GM21515 (cell line): ENCODE measurements around the gene TNRC6C.
"Not testable (repeated sequence)": the region's sequence is repeated elsewhere in the genome, so short reads cannot be mapped to it uniquely, and the experiment has no call there.

Experiments
- ATAC-seq: cut with Tn5 transposase; IDR thresholded peaks from one replicate; pipeline ENCODE4 v1.9.1; 2021; ENCODE audit not compliant: unreplicated experiment

Gene TNRC6C

GRCh38 chr17:78042542-78042941, 84.0 kb downstream of the TNRC6C start:
- ATAC-seq: no peak

- ATAC-seq: no peak
These were observed 84.5 kb downstream of the TNRC6C start for GRCh38 chr17:78043031-78043430.

- ATAC-seq: no peak
These were observed 85.9 kb downstream of the TNRC6C start for GRCh38 chr17:78044280-78044835.

- ATAC-seq: no peak
These were observed 86.8 kb downstream of the TNRC6C start for GRCh38 chr17:78045316-78045715.

DNA sequence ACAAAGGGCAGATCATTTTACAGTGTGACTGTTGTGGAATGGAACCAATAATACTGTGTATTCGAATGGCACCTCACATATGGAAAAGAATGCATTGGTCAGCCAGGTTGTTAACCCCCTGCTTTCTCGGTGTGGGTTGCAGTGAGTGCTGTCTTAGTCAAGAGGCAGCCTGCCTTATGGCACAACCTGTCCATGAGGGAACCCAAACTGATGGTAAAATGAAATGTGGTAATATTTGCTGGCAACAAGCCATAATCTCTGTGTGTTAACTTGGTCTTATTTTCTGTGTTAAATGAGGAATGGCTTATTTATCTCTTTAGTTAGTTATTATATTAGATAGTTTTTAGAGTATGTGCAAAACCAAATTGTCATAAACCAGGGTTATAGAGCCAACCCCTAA, 88.4 kb downstream of the TNRC6C start:
- no peak for ATAC-seq

DNA sequence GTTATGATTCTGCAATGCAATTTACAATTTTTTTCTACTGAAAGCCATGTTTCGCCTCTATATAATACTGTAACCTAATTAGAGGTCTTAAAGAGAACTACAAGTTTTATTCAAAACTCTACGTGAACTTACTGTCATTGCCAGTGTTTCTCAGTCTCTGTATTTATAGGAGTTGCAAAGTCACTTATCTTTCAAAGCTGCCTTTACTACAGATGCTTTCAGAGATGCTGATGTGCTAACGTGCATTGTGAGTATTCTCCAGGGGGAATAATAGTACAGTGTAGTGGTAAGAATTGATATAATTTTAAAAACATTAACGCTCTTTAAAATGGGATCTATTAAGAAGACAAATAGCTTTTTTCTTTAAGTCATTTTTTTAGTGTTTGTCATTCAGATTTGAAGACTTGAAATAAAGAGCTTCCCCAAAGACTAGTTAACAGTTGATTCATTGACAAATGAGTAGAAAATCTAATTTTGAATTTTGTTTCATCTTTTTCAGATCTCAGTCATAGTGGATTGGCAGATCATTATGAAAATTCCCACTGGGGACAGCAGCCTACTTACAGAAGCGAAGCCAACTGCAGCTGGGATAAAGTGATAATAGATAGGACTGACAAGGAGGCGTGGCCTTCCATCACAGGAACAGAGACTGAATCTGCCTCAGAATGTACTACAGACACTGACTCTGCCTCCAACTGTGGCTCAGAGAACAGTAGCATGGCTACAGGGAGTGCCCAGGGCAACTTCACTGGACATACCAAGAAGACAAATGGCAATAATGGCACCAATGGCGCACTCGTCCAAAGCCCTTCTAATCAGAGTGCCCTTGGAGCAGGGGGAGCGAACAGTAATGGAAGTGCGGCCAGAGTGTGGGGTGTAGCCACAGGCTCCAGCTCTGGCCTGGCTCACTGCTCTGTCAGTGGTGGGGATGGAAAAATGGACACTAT, 90.1 kb downstream of the TNRC6C start:
- no peak for ATAC-seq

- no peak for ATAC-seq
These were observed 91.1 kb downstream of the TNRC6C start for GRCh38 chr17:78049609-78050008.

GRCh38 chr17:78051186-78051972, 92.9 kb downstream of the TNRC6C start:
- no peak for ATAC-seq

DNA sequence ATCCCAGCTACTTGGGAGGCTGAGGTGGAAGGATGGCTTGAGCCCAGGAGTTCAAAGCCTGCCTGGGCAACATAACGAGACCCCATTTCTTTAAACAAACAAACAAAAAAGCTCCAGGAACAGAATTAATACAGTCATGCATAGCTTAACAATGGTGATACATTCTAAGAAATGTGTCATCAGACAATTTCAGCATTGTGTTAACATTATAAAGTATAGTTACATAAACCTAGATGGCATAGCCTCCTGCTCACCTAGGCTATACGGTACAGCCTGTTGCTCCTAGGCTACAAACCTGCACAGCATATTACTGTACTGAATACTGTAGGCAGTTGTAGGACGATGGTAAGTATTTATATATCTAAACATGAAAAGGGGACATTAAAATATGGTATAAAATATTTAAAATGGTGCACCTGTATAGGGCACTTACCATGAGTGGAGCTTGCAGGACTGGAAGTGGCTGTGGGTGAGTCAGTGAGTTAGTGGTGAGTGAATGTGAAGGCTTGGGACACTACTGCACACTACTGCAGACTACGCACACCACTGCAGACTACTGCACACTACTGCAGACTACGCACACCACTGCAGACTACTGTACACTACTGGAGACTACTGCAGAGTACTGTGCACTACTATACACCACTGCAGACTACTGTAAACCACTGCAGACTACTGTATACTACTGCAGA, 95.4 kb downstream of the TNRC6C start:
- ATAC-seq: no peak

DNA sequence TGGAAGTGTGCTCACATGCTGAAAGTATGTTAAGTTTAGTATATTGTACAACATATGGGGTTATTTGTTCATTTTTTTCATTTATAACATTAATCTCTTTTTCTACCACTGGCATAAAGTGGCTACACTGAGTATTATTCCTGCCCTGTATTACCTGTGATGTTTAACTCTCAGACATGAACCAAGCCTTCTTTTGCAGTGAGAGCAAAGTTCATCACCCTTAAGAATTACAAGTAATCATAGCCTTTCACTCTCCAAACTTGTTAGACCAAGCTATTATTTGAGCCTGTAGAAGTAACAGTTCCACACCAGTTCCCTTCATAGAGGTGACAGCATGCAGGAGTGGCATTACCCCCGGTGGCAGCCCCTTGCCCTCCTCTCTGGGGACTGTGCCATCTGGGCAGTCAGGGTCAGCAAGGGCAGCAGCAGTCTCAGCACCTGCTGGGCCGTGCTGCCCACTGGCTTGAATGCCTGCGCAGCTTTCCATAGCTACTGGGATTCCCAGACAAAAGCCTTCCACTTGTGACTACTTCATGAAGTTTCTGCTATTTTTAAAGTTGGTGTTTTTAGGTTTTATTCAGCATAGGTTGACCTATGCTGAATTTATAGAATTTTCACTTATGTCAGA, 98.7 kb downstream of the TNRC6C start:
- ATAC-seq: no peak

DNA sequence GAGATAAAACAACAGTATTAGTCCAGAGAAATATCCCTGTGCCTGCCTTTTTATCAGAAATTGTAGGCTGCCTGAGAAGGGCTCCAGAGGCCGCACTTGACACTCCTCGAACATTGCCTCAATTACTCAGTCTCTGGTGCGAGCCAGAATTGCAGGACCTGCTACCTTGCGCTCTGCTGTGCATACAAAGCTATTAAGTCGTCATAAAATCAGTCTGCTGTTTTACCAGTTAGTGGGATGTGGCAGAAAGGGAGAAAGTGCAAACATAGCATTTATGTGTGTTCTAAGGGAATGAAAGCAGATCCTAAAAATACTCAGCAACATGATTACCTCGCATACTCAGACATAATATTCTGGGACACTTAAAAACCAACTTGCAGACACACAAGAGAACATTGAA, 99.5 kb downstream of the TNRC6C start:
- ATAC-seq: no peak

DNA sequence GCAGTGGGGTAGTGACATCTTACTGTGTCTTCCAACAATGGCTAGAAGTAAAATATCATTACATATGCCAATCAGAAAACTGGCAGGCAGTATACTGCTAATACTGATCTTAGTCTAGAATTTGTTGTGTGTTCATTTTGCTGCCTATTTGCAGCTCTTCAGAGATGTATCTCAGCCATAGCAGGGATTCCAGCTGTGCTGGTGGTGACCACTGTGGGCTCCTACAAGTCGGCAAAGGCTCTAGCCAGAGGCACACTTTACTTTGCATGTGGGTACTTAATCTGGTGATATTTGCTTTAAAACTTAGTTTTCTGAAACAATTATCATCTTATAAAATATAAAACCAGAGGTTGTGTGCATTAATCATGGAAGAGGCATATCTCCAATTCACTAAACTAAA, 100.1 kb downstream of the TNRC6C start:
- ATAC-seq: no peak

- no peak for ATAC-seq
These were observed 104.1 kb downstream of the TNRC6C start for GRCh38 chr17:78062596-78062995.

GRCh38 chr17:78063489-78063888, 105.0 kb downstream of the TNRC6C start:
- ATAC-seq: no peak

DNA sequence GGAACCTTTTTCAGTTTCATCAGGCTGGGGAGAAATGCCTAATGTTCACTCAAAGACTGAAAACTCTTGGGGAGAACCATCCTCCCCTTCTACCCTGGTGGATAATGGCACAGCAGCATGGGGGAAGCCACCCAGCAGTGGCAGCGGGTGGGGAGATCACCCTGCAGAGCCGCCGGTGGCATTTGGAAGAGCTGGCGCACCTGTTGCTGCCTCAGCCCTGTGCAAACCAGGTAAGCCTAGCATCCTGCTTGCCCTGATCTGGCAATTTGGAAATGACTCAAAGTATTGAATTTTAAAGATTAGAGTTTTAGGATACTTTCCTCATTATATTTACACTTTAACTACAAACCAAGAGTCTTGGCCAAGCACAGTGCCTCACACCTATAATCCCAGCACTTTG, 106.2 kb downstream of the TNRC6C start:
- ATAC-seq: no peak

DNA sequence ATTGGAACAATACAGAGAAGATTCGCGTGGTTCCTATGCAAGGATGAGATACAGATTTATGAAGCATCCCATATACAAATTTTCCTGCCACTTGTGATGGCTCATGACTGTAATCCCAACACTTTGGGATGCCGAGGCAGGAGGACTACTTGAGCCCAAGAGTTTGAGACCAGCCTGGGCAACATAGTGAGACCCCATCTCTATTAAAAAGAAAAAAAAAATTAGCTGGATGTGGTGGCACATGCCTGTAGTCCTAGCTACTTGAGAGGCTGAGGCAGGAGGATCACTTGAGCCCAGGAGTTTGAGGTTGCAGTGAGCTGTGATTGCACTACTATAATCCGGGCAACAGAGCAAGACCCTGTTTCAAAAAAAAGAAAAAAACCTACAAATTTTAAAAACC, 108.5 kb downstream of the TNRC6C start:
- not testable (repeated sequence) for ATAC-seq

DNA sequence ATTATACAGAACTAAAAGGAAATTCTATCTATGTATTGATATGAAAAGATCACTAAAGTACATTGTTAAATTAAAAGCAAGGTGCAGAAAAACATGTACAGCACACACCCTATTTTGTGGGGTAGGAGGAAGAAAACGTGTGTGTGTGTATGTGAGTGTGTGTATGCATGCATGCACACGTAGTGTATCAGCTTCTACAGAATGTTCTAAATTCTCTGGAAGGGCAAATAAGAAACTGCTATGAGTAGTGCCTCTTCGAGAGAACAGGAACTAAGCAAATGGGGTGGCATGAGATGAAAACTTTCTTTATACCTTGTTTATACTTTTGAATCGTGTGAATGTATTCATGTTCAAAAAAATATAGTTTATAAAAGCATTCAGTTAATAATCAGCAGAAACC, 111.2 kb downstream of the TNRC6C start:
- ATAC-seq: no peak

DNA sequence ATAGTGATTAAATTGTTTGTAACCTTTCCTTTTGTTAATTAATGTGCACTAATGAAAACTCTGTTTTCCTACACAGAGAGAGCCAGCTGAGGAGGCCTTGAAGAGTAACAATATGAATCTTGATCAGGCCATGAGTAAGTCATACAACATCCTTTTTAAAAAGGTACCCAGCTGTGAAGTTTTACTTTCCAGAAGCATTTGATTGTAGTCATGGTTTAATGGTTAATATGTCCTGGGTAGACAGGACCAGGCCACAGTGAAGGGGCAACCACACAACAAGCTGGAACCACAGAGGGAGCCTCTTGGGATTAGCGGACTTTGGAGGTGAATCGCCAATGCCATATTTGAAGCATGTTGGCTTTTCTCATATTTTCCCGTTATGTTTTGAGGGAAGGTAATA, 114.5 kb downstream of the TNRC6C start:
- ATAC-seq: no peak

GRCh38 chr17:78075011-78075410, 116.5 kb downstream of the TNRC6C start:
- ATAC-seq: no peak

- no peak for ATAC-seq
These were observed 117.0 kb downstream of the TNRC6C start for GRCh38 chr17:78075545-78075944.

DNA sequence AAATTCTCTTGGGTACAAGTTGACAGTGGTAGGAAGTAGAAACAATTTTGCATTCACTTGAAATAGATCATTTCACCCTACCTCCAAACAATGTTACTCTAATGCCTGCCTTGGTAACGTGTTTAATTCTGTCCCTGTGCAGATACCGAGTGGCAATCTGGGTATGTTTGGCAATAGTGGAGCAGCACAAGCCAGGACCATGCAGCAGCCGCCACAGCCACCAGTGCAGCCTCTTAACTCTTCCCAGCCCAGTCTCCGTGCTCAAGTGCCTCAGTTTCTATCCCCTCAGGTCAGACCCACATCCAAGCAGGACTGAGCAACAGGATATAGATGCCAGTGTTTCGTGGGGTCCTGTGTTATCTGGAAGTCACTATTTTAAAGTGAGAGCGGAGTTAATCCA, 120.8 kb downstream of the TNRC6C start:
- ATAC-seq: no peak
